Uterus (tissue), 2 donors: Measurements from ENCODE around the gene CPNE1.

Experiments
- POLR2A ChIP-seq, 2 donors: fragments of 450-650 bp; IDR thresholded peaks; one replicate each; pipeline ENCODE4 v1.6.1; 2016; ENCODE audit warnings: antibody characterized with exemption in 2 of 2, mild to moderate bottlenecking in 1 of 2, moderate library complexity in 1 of 2
- TF ChIP-seq, protein P1 (sequence below), 4 experiments: fragments of 200-600 bp in 2 of 4; fragments of 450-650 bp in 2 of 4; sonication (generic) in 2 of 4; IDR thresholded peaks; one replicate each; pipeline ENCODE4 v1.5.1; 2016 to 2019; ENCODE audit warnings: antibody characterized with exemption in 4 of 4, mild to moderate bottlenecking in 2 of 4, moderate library complexity in 1 of 4

GRCh38 chr20:35586751-35587425, 77.8 kb downstream of the CPNE1 start:
- TF ChIP-seq POLR2A (IDR thresholded peaks at IDR 0.05), result no peak
- TF ChIP-seq, protein P1, sequence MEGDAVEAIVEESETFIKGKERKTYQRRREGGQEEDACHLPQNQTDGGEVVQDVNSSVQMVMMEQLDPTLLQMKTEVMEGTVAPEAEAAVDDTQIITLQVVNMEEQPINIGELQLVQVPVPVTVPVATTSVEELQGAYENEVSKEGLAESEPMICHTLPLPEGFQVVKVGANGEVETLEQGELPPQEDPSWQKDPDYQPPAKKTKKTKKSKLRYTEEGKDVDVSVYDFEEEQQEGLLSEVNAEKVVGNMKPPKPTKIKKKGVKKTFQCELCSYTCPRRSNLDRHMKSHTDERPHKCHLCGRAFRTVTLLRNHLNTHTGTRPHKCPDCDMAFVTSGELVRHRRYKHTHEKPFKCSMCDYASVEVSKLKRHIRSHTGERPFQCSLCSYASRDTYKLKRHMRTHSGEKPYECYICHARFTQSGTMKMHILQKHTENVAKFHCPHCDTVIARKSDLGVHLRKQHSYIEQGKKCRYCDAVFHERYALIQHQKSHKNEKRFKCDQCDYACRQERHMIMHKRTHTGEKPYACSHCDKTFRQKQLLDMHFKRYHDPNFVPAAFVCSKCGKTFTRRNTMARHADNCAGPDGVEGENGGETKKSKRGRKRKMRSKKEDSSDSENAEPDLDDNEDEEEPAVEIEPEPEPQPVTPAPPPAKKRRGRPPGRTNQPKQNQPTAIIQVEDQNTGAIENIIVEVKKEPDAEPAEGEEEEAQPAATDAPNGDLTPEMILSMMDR (IDR thresholded peaks at IDR 0.05), result no peak
